Amniotic epithelial cell (primary cell): ENCODE measurements around the gene GRM7.

ENCODE experiments used
- DNase-seq: peaks from one replicate; pipeline ENCODE4 v3.0.0-alpha.2; 2010; ENCODE audit warnings: low read depth

GRM7 gene

GRCh38 chr3:7581831-7582230, 720.9 kb downstream of the GRM7 start:
- peak; percentile 1 for DNase-seq

GRCh38 chr3:7585052-7585451, 724.1 kb downstream of the GRM7 start:
- DNase-seq = no peak

- DNase-seq = no peak
These were observed 727.3 kb downstream of the GRM7 start for GRCh38 chr3:7588236-7588635.

- DNase-seq = no peak
These were observed 728.6 kb downstream of the GRM7 start for GRCh38 chr3:7589526-7589925.

- DNase-seq = no peak
These were observed 741.4 kb downstream of the GRM7 start for GRCh38 chr3:7602297-7602696.

GRCh38 chr3:7607083-7607482, 746.2 kb downstream of the GRM7 start:
- no peak for DNase-seq

- no peak for DNase-seq
These were observed 746.8 kb downstream of the GRM7 start for GRCh38 chr3:7607676-7608075.

- DNase-seq = no peak
These were observed 749.7 kb downstream of the GRM7 start for GRCh38 chr3:7610634-7611033.

- no peak for DNase-seq
These were observed 754.1 kb downstream of the GRM7 start for GRCh38 chr3:7615043-7615442.

- DNase-seq = no peak
These were observed 757.7 kb downstream of the GRM7 start for GRCh38 chr3:7618606-7619005.

GRCh38 chr3:7620401-7620800, 759.5 kb downstream of the GRM7 start:
- no peak for DNase-seq

GRCh38 chr3:7621046-7621630, 760.2 kb downstream of the GRM7 start:
- no peak for DNase-seq

- no peak for DNase-seq
These were observed 760.7 kb downstream of the GRM7 start for GRCh38 chr3:7621651-7622050.

- no peak for DNase-seq
These were observed 764.1 kb downstream of the GRM7 start for GRCh38 chr3:7625021-7625420.

- DNase-seq = peak; percentile 4
These were observed 769.5 kb downstream of the GRM7 start for GRCh38 chr3:7630351-7630911.

- DNase-seq = peak; percentile 7
These were observed 770.0 kb downstream of the GRM7 start for GRCh38 chr3:7630925-7631324.

- no peak for DNase-seq
These were observed 771.4 kb downstream of the GRM7 start for GRCh38 chr3:7632305-7632704.

GRCh38 chr3:7637694-7638093, 776.8 kb downstream of the GRM7 start:
- DNase-seq = no peak

GRCh38 chr3:7638103-7638502, 777.2 kb downstream of the GRM7 start:
- no peak for DNase-seq

- no peak for DNase-seq
These were observed 779.9 kb downstream of the GRM7 start for GRCh38 chr3:7640787-7641186.

GRCh38 chr3:7646851-7647250, 785.9 kb downstream of the GRM7 start:
- no peak for DNase-seq

- DNase-seq = no peak
These were observed 789.6 kb downstream of the GRM7 start for GRCh38 chr3:7650466-7650865.

- no peak for DNase-seq
These were observed 790.4 kb downstream of the GRM7 start for GRCh38 chr3:7651274-7651673.
